Ishikawa (cell line): ENCODE results near the gene CPED1.

Experiments used
- CEBPB ChIP-seq: IDR thresholded peaks from 2 replicates; pipeline ENCODE4 v1.6.1; 2012
- CREB1 ChIP-seq: IDR thresholded peaks from 2 replicates; pipeline ENCODE4 v1.6.1; 2012; ENCODE audit warnings: low read depth
- NFIC ChIP-seq: IDR thresholded peaks from 2 replicates; pipeline ENCODE4 v1.6.1; 2012
- TAF1 ChIP-seq: IDR thresholded peaks from 2 replicates; pipeline ENCODE4 v1.6.1; 2012; ENCODE audit warnings: low read depth, mild to moderate bottlenecking
- TF ChIP-seq, protein P1 (sequence below): IDR thresholded peaks from 2 replicates; pipeline ENCODE4 v1.6.1; 2012

DNA sequence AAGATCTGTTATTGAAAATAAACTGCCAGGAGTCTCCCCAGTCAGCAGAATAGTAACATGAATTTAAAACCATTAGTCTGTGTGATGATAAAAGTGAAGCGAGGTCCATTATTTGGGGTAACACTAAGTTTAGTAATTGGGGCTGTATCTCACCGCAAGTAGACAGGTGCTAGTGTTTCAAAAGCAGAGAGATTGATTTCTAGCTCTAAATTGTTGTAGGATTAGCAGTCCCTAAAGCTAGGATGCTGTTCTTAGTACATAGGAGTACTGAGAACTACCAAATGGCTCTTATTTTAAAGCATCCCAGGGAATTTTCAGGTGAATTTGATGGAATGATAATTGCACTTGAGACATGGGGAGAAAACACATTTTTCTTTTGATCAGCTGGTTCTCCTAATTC is 70.5 kb downstream of the CPED1 start:
- TF ChIP-seq, protein P1, sequence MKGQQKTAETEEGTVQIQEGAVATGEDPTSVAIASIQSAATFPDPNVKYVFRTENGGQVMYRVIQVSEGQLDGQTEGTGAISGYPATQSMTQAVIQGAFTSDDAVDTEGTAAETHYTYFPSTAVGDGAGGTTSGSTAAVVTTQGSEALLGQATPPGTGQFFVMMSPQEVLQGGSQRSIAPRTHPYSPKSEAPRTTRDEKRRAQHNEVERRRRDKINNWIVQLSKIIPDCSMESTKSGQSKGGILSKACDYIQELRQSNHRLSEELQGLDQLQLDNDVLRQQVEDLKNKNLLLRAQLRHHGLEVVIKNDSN = no peak
- TF ChIP-seq TAF1 (no peak), CEBPB (no peak), CREB1 (no peak), NFIC (no peak)
